ENCODE measurements around the gene ACVR2A.

The ACVR2A gene

DNA sequence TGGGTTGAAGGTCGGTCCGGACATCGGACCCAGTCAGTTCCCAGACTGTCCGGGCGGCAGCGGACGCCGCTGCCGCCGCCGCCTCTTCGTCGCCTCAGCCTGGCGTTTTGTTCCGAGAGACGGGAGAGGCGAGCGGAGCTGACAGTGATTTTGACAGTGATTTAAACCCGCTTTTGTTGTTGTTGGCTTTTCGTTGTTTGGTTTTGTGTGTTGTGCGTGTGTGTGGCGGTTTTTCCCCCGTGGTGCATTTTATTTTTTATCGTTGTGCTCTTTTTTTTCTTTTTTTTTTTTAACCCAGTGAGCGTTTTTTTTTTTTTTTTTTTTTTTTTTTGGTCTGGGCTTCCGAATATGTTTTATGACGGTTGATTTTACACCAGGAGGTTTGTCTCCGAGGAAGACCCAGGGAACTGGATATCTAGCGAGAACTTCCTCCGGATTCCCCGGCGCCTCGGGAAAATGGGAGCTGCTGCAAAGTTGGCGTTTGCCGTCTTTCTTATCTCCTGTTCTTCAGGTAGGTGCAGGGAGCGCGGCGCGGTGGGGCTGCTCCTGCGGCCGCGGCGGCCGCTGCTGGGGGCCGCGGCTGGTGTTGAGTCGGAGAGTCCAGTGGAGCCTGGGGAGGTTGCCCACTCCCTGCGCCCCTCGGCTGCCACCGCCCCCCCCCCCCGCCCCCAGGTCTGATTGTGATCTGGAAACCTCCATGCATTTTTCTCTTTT lies at the start of gene ACVR2A:
TSS of gene ACVR2A (plus strand) at position 333 of the 714 bp plus-strand sequence. CDS start at position 457, 124 bp downstream.
- peak; percentile 48 for DNase-seq (ENCODE audit: low read depth)

GRCh38 chr2:147800316-147800715 lies 44.5 kb upstream of the ACVR2A start:
- DNase-seq (ENCODE audit: low read depth): no peak

DNA sequence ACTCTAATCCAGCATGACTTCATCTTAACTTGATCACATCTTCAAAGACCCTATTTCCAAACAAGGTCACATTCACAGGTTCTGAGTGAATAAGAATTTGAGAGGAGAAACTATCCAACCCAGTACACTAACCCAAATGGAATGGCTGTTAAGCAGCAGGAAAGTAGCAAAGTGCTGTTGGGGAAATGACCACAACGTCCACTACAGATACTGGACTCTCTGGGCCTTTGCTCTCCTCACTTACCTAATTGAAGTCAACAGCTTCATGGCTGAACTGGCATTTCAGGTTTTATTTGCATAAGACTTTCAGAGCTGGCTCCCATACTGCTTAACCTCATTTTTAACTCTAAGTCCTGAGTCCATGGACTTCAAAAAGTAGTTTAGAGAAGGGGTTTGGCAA lies 38.0 kb upstream of the ACVR2A start:
- DNase-seq (ENCODE audit: low read depth): peak; percentile 30

GRCh38 chr2:147808520-147808919 lies 36.3 kb upstream of the ACVR2A start:
- DNase-seq (ENCODE audit: low read depth): no peak

GRCh38 chr2:147810883-147811765 lies 33.7 kb upstream of the ACVR2A start:
- no peak for DNase-seq (ENCODE audit: low read depth)

GRCh38 chr2:147818741-147819140 lies 26.1 kb upstream of the ACVR2A start:
- DNase-seq (ENCODE audit: low read depth): peak; percentile 3

- no peak for DNase-seq (ENCODE audit: low read depth)
Observed at GRCh38 chr2:147824620-147825019, 20.2 kb upstream of the ACVR2A start.

GRCh38 chr2:147826278-147827087 lies 18.3 kb upstream of the ACVR2A start:
- no peak for DNase-seq (ENCODE audit: low read depth)

DNA sequence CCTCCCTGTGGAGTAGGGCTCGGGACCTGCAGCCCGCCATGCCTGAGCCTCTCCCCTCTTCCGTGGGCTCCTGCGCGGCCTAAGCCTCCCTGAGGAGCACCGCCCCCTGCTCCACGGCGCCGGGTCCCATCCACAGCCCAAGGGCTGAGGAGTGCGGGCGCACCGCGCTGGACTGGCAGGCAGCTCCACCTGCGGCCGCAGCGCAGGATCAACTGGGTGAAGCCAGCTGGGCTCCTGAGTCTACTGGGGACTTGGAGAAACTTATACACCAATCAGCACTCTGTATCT lies 17.8 kb upstream of the ACVR2A start:
- no peak for DNase-seq (ENCODE audit: low read depth)

- DNase-seq (ENCODE audit: low read depth): peak; percentile 83
Observed at GRCh38 chr2:147829106-147829505, 15.7 kb upstream of the ACVR2A start.

- DNase-seq (ENCODE audit: low read depth): no peak
Observed at GRCh38 chr2:147836099-147836498, 8.7 kb upstream of the ACVR2A start.

- no peak for DNase-seq (ENCODE audit: low read depth)
Observed at GRCh38 chr2:147843391-147843863, 1.4 kb upstream of the ACVR2A start.

GRCh38 chr2:147843864-147844696 lies 749 bp upstream of the ACVR2A start:
- DNase-seq (ENCODE audit: low read depth): peak; percentile 90

DNA sequence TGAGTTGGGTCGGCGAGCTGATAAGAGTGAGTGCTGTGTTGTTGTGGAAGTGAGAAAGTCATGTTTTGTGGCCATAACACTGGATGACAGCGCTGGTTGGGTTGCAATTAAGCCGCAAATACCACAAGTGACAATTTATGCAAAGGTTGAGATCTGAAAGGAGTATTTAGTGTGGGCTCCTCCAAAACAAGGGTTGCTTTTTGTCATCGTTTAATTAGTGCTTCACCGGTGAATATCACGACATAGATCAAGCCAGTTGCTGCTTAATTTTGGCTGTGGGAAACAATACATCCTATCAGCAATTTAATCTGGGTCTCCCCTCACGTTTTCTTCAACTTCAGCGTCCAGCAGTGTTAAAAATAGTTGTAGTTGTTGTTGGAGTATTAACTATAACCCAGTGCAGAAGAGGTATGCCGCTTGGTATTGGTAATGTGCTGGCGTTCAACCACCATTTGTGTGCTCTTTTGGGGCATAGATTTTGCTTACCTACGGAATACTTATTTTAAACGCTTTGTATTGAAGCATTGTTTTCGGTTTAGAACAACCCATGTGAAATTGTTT lies 662 bp downstream of the ACVR2A start:
- peak; percentile 27 for DNase-seq (ENCODE audit: low read depth)

DNA sequence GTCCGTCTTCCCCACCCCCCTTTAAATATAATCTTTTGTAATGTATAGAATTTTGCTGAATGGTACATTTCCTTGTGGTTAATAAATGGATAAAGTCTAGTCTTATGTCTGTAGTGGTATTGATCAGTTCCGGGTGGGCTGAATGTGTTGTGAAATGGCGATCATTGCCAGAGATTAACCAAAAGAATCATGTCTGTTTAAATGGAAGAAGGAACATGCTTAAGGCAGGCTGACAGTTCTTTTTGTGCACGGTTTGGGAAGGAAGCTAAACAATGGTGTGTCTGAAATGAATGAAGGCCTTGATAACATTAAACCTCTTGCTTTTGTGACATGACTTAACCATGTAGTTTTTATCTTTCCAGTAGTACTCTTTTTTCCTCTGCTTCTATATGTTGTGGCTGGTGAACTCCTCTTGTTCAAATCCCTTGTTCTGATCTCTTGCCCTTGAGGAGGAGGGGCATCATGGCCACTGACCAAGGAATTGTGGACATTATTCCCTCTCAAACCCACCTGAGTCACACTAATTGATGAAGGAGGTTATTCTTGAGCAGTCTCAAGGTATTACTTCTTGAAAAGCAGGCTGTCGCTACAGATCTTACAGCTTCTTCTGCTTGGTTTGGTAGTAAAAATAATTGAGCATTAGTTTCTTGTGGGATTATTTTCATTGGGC lies 1.7 kb downstream of the ACVR2A start:
- peak; percentile 6 for DNase-seq (ENCODE audit: low read depth)

DNA sequence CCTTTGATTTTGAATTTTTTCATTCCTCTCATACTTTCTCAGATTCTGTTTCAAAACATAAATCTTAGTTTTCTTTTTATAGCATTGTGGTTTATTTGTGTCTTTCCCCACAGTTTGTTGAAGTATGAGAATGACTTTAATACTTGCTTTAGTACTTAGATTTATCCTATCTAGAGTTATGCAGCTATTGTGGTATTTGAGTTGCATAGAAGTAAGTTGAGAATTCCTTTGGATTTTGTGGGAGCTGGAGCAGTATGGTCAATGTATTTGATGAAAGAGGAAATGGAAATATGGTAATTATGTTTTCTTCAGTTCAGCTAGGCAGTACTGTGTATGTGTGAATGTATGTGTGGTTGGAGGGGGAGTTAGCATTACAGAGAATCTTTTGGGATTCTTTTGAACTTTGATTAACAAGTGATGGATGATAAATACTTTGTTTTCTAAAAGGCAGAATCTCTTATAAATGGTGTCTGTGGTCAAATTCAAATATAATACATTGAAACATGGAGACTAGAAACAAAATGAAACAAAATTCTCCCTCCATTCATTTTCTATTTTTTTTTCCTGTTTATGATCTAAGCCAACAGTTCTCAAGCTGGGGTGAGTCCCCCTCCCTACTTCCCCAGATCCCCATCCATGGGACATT lies 3.0 kb downstream of the ACVR2A start:
- DNase-seq (ENCODE audit: low read depth): peak; percentile 49

- no peak for DNase-seq (ENCODE audit: low read depth)
Observed at GRCh38 chr2:147850838-147851237, 6.0 kb downstream of the ACVR2A start.

DNA sequence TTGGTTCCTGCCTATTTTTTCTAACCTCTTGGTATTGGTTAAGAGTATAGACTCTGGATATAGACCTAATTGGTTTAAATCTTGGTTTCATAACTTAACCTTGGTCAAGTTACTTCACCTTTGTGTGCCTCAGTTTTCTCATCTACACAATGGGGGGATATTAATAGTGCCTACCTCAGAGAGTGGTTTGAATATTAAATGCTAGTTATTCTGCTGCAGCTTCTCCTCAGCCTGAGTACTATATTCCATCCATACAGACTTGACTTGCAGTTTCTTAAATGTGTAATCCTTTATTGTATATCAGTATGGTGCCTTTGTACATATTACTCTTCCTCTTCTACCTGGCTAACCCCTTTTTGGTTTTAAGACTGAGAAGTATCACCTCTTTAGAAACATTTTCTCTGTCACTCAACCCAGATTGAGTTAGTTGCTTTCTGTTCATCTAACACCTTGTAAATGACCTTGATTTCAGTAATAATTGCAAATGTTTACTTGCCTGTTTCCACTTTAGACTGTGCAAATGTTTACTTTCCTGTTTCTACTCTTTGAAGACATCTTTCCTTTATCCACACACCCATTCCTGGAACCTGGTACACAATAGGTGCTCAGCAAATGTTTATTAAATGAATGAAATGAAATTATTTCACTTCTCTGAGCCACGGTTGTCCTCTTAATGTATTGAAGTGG lies 6.6 kb downstream of the ACVR2A start:
- DNase-seq (ENCODE audit: low read depth): no peak

DNA sequence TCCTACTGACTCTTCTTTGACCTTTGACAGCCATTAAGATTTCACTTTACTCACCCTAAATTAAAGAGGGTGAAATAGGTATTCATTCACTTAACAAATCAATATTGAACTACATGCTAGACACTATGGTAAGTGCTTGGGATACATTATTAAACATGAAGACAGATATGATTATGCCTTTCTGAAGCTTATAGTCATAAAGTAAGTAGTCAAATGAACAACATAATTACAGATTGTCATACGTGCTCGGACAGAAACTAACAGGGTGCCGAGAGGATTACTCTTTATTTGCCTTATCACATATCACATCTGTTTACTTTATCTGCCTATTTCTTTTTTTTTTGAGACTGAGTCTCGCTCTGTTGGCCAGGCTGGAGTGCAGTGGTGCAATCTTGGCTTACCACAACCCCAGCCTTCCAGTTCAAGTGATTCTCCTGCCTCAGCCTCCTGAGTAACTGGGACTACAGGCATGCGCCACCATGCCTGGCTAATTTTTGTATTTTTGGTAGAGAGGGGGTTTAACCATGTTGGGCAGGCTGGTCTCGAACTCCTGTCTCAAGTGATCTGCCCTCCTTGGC lies 9.8 kb downstream of the ACVR2A start:
- no peak for DNase-seq (ENCODE audit: low read depth)
